ENCODE data around the gene PTRH2. TPM values are rescaled to one million over a fixed set of nuclear protein-coding genes. Genes with fewer than 3 reads are reported as not detected.

The PTRH2 gene
- total RNA-seq, 1 donor from 2014 or later, result 10.9 TPM

DNA sequence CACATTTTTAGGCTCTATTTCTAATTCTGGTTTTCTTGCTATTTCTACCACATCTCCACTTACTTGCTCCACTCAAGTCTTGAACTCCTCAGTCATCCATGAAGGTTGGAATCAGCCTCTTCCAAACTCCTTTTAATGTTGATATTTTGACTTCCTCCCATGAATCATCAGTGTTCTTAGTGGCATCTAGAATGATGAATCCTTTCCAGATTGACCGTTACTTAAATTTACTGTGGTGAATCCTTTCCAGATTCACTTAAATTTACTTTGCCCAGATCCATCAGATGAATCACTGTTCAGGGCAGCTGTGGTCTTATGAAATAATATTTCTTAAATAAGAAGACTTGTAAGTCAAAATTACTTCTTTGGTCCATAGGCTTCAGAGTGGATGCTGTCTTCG lies 55.1 kb downstream of the PTRH2 start:
- Histone ChIP-seq H3K27me3 (ENCODE audit: low read depth) (no peaks in the 10 kb centered on the region), H3K9me3 (replicated peaks) (peaks cover 6% of the 10 kb centered on the region), H3K27ac (replicated peaks) (no peak overlapping the region), H3K4me3 (no peak overlapping the region), H3K4me1 (peaks cover 7% of the 10 kb centered on the region), H3K36me3 (peaks cover 97% of the 10 kb centered on the region)
- TF ChIP-seq, protein P1, sequence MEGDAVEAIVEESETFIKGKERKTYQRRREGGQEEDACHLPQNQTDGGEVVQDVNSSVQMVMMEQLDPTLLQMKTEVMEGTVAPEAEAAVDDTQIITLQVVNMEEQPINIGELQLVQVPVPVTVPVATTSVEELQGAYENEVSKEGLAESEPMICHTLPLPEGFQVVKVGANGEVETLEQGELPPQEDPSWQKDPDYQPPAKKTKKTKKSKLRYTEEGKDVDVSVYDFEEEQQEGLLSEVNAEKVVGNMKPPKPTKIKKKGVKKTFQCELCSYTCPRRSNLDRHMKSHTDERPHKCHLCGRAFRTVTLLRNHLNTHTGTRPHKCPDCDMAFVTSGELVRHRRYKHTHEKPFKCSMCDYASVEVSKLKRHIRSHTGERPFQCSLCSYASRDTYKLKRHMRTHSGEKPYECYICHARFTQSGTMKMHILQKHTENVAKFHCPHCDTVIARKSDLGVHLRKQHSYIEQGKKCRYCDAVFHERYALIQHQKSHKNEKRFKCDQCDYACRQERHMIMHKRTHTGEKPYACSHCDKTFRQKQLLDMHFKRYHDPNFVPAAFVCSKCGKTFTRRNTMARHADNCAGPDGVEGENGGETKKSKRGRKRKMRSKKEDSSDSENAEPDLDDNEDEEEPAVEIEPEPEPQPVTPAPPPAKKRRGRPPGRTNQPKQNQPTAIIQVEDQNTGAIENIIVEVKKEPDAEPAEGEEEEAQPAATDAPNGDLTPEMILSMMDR (IDR thresholded peaks at IDR 0.05; ENCODE audit: borderline replicate concordance), result no peak
- intact Hi-C loops (cut with micrococcal nuclease), result no loop called here
- DNase-seq, result no peak

DNA sequence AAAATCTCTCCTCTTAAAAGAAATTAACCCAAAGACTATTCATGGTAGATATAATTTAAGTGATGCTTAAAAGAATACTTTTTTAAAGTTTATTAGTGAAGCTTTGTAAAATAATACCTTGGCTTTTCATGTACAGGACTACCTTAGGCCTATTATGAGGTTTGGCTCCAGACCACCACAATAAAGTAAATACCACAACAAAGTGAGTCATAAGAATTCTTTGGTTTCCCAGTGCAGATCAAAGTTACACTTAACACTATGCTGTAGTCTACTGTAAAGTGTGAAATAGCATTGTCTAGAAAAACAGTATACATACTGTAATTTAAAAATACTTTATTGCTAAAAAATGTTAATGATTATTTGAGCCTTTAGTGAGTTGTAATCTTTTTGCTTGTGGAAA lies 55.9 kb downstream of the PTRH2 start:
- Histone ChIP-seq H3K9me3 (replicated peaks) (peaks cover 6% of the 10 kb centered on the region), H3K4me3 (no peak overlapping the region), H3K27me3 (ENCODE audit: low read depth) (no peaks in the 10 kb centered on the region), H3K27ac (replicated peaks) (no peak overlapping the region), H3K36me3 (peaks cover 90% of the 10 kb centered on the region), H3K4me1 (peaks cover 14% of the 10 kb centered on the region)
- no peak for DNase-seq
- intact Hi-C loops (cut with micrococcal nuclease), result no loop called here
- TF ChIP-seq, protein P1 (IDR thresholded peaks at IDR 0.05; ENCODE audit: borderline replicate concordance), result no peak

DNA sequence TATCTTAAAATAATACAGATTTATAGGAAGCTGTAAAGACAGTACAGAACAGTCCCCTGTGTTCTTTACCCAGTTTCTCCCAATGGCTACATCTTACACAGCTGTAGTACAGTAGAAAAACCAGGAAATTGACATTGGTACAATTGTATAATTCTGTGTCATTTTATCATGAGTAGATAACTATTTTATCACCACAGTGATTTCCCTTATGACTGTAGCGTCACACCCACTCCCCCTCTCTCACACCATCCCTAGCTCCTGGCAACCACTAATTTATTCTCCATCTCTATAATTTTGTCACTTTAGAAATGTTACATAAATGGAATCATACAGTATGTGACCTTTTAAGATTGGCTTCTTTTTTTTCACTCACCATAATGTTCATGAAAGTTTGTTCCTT lies 56.6 kb downstream of the PTRH2 start:
- Histone ChIP-seq H3K4me3 (no peak overlapping the region), H3K4me1 (peaks cover 22% of the 10 kb centered on the region), H3K27ac (replicated peaks) (no peak overlapping the region), H3K9me3 (replicated peaks) (peaks cover 6% of the 10 kb centered on the region), H3K27me3 (ENCODE audit: low read depth) (no peaks in the 10 kb centered on the region), H3K36me3 (peaks cover 83% of the 10 kb centered on the region)
- DNase-seq, result no peak
- intact Hi-C loops (cut with micrococcal nuclease), result no loop called here
- TF ChIP-seq, protein P1 (IDR thresholded peaks at IDR 0.05; ENCODE audit: borderline replicate concordance), result no peak

DNA sequence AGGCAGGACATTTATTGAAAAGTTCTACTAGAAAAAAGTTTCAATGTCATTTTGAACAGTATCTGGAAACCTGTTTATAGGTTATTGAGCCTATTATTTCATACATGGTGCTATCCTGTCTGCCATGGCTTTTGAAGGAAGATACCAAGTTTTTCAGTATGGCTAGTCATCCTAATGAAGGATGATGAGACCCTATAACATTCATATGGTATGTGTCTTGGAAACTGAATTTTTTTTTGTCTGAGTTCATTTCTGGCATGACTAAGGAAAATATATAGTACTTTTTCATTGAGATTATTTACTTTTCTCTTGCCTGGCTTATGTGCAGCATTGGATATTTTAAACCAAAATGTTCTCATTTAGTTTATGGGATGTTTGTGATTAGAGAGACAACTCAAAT lies 57.3 kb downstream of the PTRH2 start:
- Histone ChIP-seq H3K27me3 (ENCODE audit: low read depth) (no peaks in the 10 kb centered on the region), H3K27ac (replicated peaks) (no peak overlapping the region), H3K4me3 (no peak overlapping the region), H3K9me3 (replicated peaks) (peaks cover 6% of the 10 kb centered on the region), H3K4me1 (peaks cover 29% of the 10 kb centered on the region), H3K36me3 (peaks cover 78% of the 10 kb centered on the region)
- TF ChIP-seq, protein P1 (IDR thresholded peaks at IDR 0.05; ENCODE audit: borderline replicate concordance), result no peak
- intact Hi-C loops (cut with micrococcal nuclease), result no loop called here
- DNase-seq, result no peak

Other genes with a start within 250 kb of the PTRH2 start
- 17.0 TPM for gene DHX40, start 141.8 kb downstream of the PTRH2 start, total RNA-seq
- 162 TPM for gene CLTC, start 87.5 kb downstream of the PTRH2 start, total RNA-seq
- 50.8 TPM for gene VMP1, start 224 bp upstream of the PTRH2 start, total RNA-seq
- gene TUBD1, start 185.5 kb upstream of the PTRH2 start, total RNA-seq, result 7.8 TPM
- 20.3 TPM for gene RPS6KB1, start 185.7 kb upstream of the PTRH2 start, total RNA-seq

All from left ventricle myocardium inferior (tissue), 1 donor.